Ascending aorta (tissue), 2 donors: Measurements from ENCODE around the gene HOXC6. TPM values are rescaled to one million over a fixed set of nuclear protein-coding genes. Genes with fewer than 3 reads are reported as not detected.

Source experiments
- DNase-seq, 2 donors: peaks; one replicate each; pipeline ENCODE4 v3.0.0-alpha.2; 2019; ENCODE audit warnings: low spot score in 2 of 2
- H3K27ac ChIP-seq, 2 donors: fragments of 200-600 bp; sonication (generic); one replicate each; pipeline ENCODE4 v1.5.1; 2016 to 2017; ENCODE audit warnings: mild to moderate bottlenecking in 1 of 2
- H3K27me3 ChIP-seq: fragments of 200-600 bp; sonication (generic); one replicate; pipeline ENCODE4 v1.5.1; 2017
- H3K36me3 ChIP-seq, 2 donors: fragments of 200-600 bp; sonication (generic); one replicate each; pipeline ENCODE4 v1.5.1; 2016
- H3K4me1 ChIP-seq, 2 donors: fragments of 200-600 bp; sonication (generic); one replicate each; pipeline ENCODE4 v1.5.1; 2016 to 2017; ENCODE audit warnings: mild to moderate bottlenecking in 1 of 2
- H3K4me3 ChIP-seq, 2 donors: fragments of 200-600 bp; sonication (generic); one replicate each; pipeline ENCODE4 v1.5.1; 2016 to 2017; ENCODE audit warnings: mild to moderate bottlenecking in 1 of 2
- H3K9me3 ChIP-seq, 2 donors: fragments of 200-600 bp; sonication (generic); one replicate each; pipeline ENCODE4 v1.5.1; 2016
- intact Hi-C: fragments of 100-400 bp; cut with DNase I; formaldehyde crosslinking; loops from one replicate; pipeline ENCODE4 v1.15.1; 2023
- total RNA-seq: library from RNA; depleted of rRNA; stranded (reverse); fragments of >200 nt; gene quantifications from one replicate; pipeline ENCODE4 v1.1.0, GENCODE V29; 2016
- TF ChIP-seq, protein P1 (sequence below), 3 experiments: fragments of 200-600 bp in 2 of 3; fragments of 450-650 bp in 1 of 3; sonication (generic) in 2 of 3; IDR thresholded peaks; one replicate each; pipeline ENCODE4 v1.5.1; 2016 to 2019; ENCODE audit warnings: antibody characterized with exemption in 3 of 3, mild to moderate bottlenecking in 1 of 3, moderate library complexity in 1 of 3

HOXC6 gene
- total RNA-seq, 1 donor from 2014 or later: 7.6 TPM

DNA sequence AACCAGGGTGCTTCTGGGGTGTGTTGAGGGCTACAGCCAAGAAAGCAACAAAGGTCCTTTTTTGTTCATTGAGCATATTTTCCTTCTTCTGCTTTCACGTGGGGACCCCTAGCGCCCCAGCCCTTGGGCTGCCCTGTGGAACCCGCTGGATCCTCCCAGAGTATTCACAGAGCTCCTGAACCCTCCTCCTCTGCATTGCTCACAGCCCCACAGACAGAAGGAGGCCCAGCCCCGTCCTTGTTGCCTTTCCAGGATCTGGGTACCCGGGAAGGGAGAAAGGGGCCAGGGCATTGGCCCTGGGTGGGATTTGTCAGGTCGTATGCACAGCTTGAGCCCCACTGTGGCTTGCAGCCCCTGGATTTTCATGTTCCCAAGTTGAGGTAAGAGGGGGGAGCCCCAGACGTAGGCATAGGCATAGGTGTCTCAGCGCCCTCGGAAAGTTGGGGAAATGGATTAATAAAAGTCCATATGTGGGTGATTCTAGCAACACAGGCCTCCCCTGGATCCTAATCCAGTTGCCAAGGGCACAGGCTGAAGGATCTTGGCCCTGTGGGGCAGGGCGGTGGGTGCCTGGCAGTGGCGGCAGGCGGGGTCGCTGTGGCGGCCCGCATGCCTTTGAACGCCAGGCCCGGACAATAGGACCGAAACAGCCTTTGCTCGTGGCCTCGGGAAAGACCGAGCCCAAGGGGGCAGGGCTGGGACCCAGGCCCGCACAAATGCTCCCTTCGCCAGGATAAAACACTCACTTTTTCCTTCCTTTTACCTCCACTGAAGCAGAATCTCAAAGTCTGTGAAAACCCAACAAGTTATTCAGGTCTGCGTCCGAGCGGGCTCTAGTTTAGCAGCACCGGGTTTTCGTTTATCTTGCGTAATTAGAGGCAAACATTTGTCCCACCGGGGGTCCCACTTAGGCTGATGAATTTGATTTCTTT is 46.3 kb upstream of the HOXC6 start:
- Histone ChIP-seq H3K27me3 (peaks cover 45% of the 10 kb centered on the region), H3K9me3 (no peaks in the 10 kb centered on the region)
- intact Hi-C loops: no loop called here

DNA sequence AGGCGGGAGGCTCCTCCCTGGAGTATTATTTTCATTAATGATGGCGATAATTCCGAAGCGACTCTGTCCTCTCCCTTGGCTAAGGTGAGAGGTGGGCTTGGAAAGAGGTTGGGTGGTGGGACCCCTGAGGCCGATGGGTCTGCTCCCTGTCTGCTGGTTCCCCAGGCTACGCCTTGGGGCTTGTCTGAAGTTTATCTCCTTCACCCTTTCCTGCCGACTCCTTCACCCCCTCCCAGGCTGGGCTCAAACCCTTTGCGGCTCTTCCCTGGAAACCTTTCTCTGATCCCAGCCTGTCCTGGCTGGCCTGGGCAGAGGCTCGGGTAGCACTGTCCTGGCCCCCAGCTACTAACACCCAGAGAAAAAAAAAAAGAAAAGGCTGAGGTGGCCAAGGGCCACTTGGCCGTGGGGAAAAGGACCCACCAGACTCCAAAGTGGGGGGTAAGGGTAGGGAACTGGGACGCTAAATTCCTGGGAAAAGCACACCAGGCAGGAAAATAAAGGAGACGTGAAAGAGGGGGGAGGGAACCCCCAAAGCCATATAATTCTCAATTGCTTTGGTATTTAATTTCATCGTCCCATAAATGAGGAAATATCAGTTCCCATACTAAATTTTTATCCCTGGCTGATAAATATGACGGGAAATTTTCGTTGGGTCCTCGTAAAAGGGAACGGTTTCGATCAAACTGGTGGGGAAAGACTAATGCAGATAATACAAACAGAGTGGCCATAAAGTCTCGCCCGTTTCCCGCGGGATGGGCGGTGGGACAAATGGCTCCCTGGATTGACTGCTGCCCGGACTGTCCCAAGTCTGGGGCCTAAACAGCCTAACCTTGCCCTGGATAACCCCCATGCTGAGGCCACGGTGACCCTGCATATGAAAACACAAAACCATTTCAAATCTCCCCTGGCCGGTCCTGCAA is 45.3 kb upstream of the HOXC6 start:
- H3K9me3 ChIP-seq: no peaks in the 10 kb centered on the region
- H3K27ac ChIP-seq: no peak overlapping the region
- intact Hi-C loops: no loop called here
- H3K4me1 ChIP-seq: peaks cover 6 to 13% of the 10 kb centered on the region in 2 donors
- no peak overlapping the region for H3K4me3 ChIP-seq
- H3K27me3 ChIP-seq: peaks cover 51% of the 10 kb centered on the region
- TF ChIP-seq, protein P1, sequence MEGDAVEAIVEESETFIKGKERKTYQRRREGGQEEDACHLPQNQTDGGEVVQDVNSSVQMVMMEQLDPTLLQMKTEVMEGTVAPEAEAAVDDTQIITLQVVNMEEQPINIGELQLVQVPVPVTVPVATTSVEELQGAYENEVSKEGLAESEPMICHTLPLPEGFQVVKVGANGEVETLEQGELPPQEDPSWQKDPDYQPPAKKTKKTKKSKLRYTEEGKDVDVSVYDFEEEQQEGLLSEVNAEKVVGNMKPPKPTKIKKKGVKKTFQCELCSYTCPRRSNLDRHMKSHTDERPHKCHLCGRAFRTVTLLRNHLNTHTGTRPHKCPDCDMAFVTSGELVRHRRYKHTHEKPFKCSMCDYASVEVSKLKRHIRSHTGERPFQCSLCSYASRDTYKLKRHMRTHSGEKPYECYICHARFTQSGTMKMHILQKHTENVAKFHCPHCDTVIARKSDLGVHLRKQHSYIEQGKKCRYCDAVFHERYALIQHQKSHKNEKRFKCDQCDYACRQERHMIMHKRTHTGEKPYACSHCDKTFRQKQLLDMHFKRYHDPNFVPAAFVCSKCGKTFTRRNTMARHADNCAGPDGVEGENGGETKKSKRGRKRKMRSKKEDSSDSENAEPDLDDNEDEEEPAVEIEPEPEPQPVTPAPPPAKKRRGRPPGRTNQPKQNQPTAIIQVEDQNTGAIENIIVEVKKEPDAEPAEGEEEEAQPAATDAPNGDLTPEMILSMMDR (IDR thresholded peaks at IDR 0.05): no peak
- no peak for DNase-seq
- H3K36me3 ChIP-seq: no peaks in the 10 kb centered on the region

More for the DNA sequence above, 46.3 kb upstream of the HOXC6 start:
- Histone ChIP-seq H3K4me3 (no peak overlapping the region), H3K4me1 (peaks cover 6 to 13% of the 10 kb centered on the region in 2 donors), H3K27ac (no peak overlapping the region), H3K36me3 (no peaks in the 10 kb centered on the region)
- TF ChIP-seq, protein P1 (IDR thresholded peaks at IDR 0.05): no peak
- DNase-seq: no peak

DNA sequence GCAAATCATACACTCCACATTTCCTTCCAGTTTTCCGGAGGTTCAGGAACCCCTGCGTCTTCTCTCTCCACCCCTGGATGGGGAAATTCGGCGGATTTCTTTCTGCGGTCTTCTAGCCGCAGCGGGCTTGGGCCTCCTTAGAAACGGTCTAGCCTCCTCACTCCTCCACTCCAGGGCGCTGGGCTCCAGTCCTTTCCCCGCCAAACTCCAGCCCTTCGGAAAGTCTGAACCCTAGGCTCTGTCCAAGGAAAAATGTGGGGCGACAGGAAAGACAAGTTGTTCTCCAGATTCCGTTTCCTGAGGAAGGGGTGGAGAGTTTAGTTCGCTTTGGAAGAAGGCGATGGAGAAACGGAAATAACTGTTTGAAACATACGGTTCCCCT is 44.7 kb upstream of the HOXC6 start:
- intact Hi-C loops: no loop called here
- Histone ChIP-seq H3K4me3 (no peak overlapping the region), H3K27ac (no peak overlapping the region), H3K36me3 (no peaks in the 10 kb centered on the region), H3K27me3 (peaks cover 51% of the 10 kb centered on the region), H3K9me3 (no peaks in the 10 kb centered on the region), H3K4me1 (peaks cover 6 to 13% of the 10 kb centered on the region in 2 donors)
- TF ChIP-seq, protein P1 (IDR thresholded peaks at IDR 0.05): no peak
- DNase-seq: no peak

DNA sequence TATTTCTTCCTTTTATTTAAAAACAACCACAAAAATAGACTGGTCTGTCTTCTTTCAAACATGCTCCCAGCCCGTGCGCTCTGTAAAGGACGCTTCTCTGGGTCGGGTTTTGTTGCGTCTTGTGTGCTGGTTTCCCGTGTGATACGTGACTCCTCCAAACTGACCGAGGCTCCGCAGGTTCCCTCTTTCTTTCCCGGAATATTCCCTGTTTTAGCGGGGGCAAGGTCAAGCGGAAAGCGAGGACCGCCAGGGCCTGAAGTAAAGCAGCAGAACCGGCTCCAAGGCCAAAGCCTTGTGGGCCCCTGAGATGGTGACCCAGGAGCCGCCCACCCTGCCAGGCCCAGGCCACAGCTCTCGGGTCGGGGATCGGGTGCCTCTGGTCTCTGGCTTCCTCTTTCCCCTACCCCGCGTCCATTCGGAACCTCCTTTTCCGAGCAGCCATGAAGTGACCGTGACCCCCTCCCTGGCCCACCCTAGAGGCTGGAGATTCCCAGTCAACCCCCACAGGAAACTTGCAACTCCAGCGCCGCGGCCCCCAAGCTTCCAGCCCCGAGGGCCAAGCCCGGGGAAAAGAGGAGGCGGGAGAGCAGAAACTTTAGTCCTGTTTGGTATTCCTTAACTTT is 44.2 kb upstream of the HOXC6 start:
- DNase-seq: no peak
- Histone ChIP-seq H3K36me3 (no peaks in the 10 kb centered on the region), H3K27me3 (peaks cover 56% of the 10 kb centered on the region), H3K27ac (no peak overlapping the region), H3K4me1 (peaks cover 6 to 13% of the 10 kb centered on the region in 2 donors), H3K4me3 (no peak overlapping the region), H3K9me3 (no peaks in the 10 kb centered on the region)
- TF ChIP-seq, protein P1 (IDR thresholded peaks at IDR 0.05): no peak
- intact Hi-C loops: no loop called here

DNA sequence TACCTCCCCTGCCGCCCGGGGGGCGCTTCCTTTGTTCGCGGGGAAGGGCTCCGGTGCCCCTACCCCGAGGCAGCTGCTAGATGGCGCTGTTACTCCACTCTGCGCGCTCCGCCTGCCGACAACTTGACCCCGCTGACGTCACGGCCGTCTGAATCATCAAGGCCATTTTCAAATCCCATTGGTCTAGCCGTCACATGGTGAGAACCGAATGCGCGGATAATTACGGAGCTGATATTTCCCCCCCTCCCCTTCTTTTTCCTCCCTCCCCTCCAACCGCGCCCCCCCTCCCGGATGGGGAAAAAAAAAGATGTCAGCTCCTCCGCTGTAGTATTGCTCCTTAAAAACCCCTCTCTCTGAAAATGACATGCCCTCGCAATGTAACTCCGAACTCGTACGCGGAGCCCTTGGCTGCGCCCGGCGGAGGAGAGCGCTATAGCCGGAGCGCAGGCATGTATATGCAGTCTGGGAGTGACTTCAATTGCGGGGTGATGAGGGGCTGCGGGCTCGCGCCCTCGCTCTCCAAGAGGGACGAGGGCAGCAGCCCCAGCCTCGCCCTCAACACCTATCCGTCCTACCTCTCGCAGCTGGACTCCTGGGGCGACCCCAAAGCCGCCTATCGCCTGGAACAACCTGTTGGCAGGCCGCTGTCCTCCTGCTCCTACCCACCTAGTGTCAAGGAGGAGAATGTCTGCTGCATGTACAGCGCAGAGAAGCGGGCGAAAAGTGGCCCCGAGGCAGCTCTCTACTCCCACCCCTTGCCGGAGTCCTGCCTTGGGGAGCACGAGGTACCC is 43.1 kb upstream of the HOXC6 start, which contains the start of gene HOXC10:
Gene HOXC10 (plus strand): TSS at position 246 of the 791 bp plus-strand sequence. CDS start 114 bp downstream, at position 360.
- H3K4me1 ChIP-seq: peaks cover 6 to 13% of the 10 kb centered on the region in 2 donors
- no peaks in the 10 kb centered on the region for H3K9me3 ChIP-seq
- no peaks in the 10 kb centered on the region for H3K36me3 ChIP-seq
- H3K27me3 ChIP-seq: peaks cover 61% of the 10 kb centered on the region
- intact Hi-C loops: no loop called here
- peak within 1 kb of the TSS; percentile 43 to 53 for H3K4me3 ChIP-seq
- TF ChIP-seq, protein P1 (IDR thresholded peaks at IDR 0.05): peak; percentile 69 to 80 (median 72)
- peak; percentile 33 to 93 for DNase-seq
- no peak within 1 kb of the TSS for H3K27ac ChIP-seq
